DND-41 (cell line): ENCODE measurements around the gene CLEC1B.

ENCODE experiments used
- ATAC-seq: fragments of 200-7000 bp; cut with Tn5 transposase; 3 replicates; pipeline ENCODE4 v1.9.1; 2021; ENCODE audit warnings: low read depth; ENCODE audit not compliant: insufficient read depth
- DNase-seq: peaks from one replicate; pipeline ENCODE4 v3.0.0-alpha.2; 2020
- H2AFZ ChIP-seq: 2 replicates; pipeline ENCODE4 v1.6.0; 2012; ENCODE audit warnings: low read depth, low read length
- H3K27ac ChIP-seq: 2 replicates; pipeline ENCODE4 v1.5.1; 2012; ENCODE audit warnings: low read length, inconsistent platforms
- H3K27me3 ChIP-seq: fragments of 200-600 bp; sonication (generic); 2 replicates; pipeline ENCODE4 v1.6.0; 2012; ENCODE audit warnings: low read length, mild to moderate bottlenecking, inconsistent platforms; ENCODE audit not compliant: insufficient read depth, poor library complexity
- H3K36me3 ChIP-seq: 2 replicates; pipeline ENCODE4 v1.5.1; 2012; ENCODE audit warnings: low read length, inconsistent platforms; ENCODE audit not compliant: insufficient read depth
- H3K4me1 ChIP-seq: 2 replicates; pipeline ENCODE4 v1.5.1; 2012; ENCODE audit warnings: mild to moderate bottlenecking, low read length; ENCODE audit not compliant: insufficient read depth
- H3K4me2 ChIP-seq: 2 replicates; pipeline ENCODE4 v1.6.0; 2012; ENCODE audit warnings: mild to moderate bottlenecking, moderate library complexity, low read length, inconsistent platforms; ENCODE audit not compliant: insufficient read depth
- H3K4me3 ChIP-seq, 2 experiments: fragments of 200-600 bp in 1 of 2; shearing (Covaris generic) in 1 of 2; 2 replicates each; pipeline ENCODE4 v1.5.1; 2012 to 2016; ENCODE audit warnings: inconsistent platforms in 2 of 2, low read length in 2 of 2, mild to moderate bottlenecking in 2 of 2, low read depth in 1 of 2, moderate library complexity in 1 of 2
- H3K79me2 ChIP-seq: 2 replicates; pipeline ENCODE4 v1.6.0; 2012; ENCODE audit warnings: low read length, inconsistent platforms; ENCODE audit not compliant: insufficient read depth
- H3K9ac ChIP-seq: 2 replicates; pipeline ENCODE4 v1.6.0; 2012; ENCODE audit warnings: low read depth, mild to moderate bottlenecking, inconsistent platforms, low read length, moderate library complexity
- H3K9me3 ChIP-seq: 2 replicates; pipeline ENCODE4 v1.5.1; 2012; ENCODE audit warnings: low read length, moderate library complexity, mild to moderate bottlenecking, inconsistent platforms; ENCODE audit not compliant: insufficient read depth, severe bottlenecking
- H4K20me1 ChIP-seq: 2 replicates; pipeline ENCODE4 v1.6.0; 2012; ENCODE audit warnings: low read length; ENCODE audit not compliant: insufficient read depth
- CTCF ChIP-seq: IDR thresholded peaks from 2 replicates; pipeline ENCODE4 v1.5.1; 2012; ENCODE audit warnings: borderline replicate concordance, low read length, moderate library complexity, mild to moderate bottlenecking; ENCODE audit not compliant: poor library complexity, severe bottlenecking; ENCODE audit errors: extremely low read depth
- EZH2 ChIP-seq: IDR thresholded peaks from 3 replicates; pipeline ENCODE4 v1.6.1; 2012; ENCODE audit warnings: borderline replicate concordance, low read depth, mild to moderate bottlenecking, moderate library complexity, low read length, inconsistent platforms; ENCODE audit not compliant: severe bottlenecking

Gene CLEC1B

GRCh38 chr12:10012630-10013330 lies 13.9 kb upstream of the CLEC1B start:
- Histone ChIP-seq H3K4me2 (no peak overlapping the region), H4K20me1 (no peaks in the 10 kb centered on the region), H3K4me3 (no peak overlapping the region), H3K9ac (no peak overlapping the region), H2AFZ (no peak overlapping the region), H3K79me2 (no peaks in the 10 kb centered on the region), H3K27ac (no peak overlapping the region), H3K36me3 (no peaks in the 10 kb centered on the region), H3K9me3 (no peaks in the 10 kb centered on the region), H3K4me1 (no peaks in the 10 kb centered on the region), H3K27me3 (peaks cover 37% of the 10 kb centered on the region)
- DNase-seq (no peak), ATAC-seq (no peak)
- no peak for TF ChIP-seq CTCF
- no peak for TF ChIP-seq EZH2

GRCh38 chr12:10001171-10001776 lies 2.4 kb upstream of the CLEC1B start:
- no peak for ATAC-seq
- no peak overlapping the region for H2AFZ ChIP-seq
- H3K27ac ChIP-seq, result no peak overlapping the region
- H3K79me2 ChIP-seq, result no peaks in the 10 kb centered on the region
- no peak for DNase-seq
- no peak overlapping the region for H3K4me3 ChIP-seq
- H3K36me3 ChIP-seq, result no peaks in the 10 kb centered on the region
- H3K27me3 ChIP-seq, result peaks cover 36% of the 10 kb centered on the region
- H3K4me1 ChIP-seq, result no peaks in the 10 kb centered on the region
- H3K9me3 ChIP-seq, result no peaks in the 10 kb centered on the region
- no peak for TF ChIP-seq EZH2
- H3K4me2 ChIP-seq, result no peak overlapping the region
- no peaks in the 10 kb centered on the region for H4K20me1 ChIP-seq
- H3K9ac ChIP-seq, result no peak overlapping the region

- ATAC-seq (no peak), DNase-seq (no peak)
- H3K36me3 ChIP-seq, result no peaks in the 10 kb centered on the region
- H2AFZ ChIP-seq, result no peak overlapping the region
- no peaks in the 10 kb centered on the region for H4K20me1 ChIP-seq
- H3K4me1 ChIP-seq, result no peaks in the 10 kb centered on the region
- no peak overlapping the region for H3K27ac ChIP-seq
- peaks cover 31% of the 10 kb centered on the region for H3K27me3 ChIP-seq
- TF ChIP-seq EZH2, result no peak
- TF ChIP-seq CTCF, result no peak
- no peak overlapping the region for H3K4me2 ChIP-seq
- no peak overlapping the region for H3K4me3 ChIP-seq
- H3K79me2 ChIP-seq, result no peaks in the 10 kb centered on the region
- H3K9me3 ChIP-seq, result no peaks in the 10 kb centered on the region
- no peak overlapping the region for H3K9ac ChIP-seq
Measured at GRCh38 chr12:9992296-9992695, 6.6 kb downstream of the CLEC1B start.

- Histone ChIP-seq H4K20me1 (no peaks in the 10 kb centered on the region), H3K9me3 (no peaks in the 10 kb centered on the region), H3K4me2 (no peak overlapping the region), H3K27ac (no peak overlapping the region), H3K36me3 (no peaks in the 10 kb centered on the region), H3K4me3 (no peak overlapping the region), H2AFZ (no peak overlapping the region), H3K27me3 (peaks cover 29% of the 10 kb centered on the region), H3K79me2 (no peaks in the 10 kb centered on the region), H3K9ac (no peak overlapping the region), H3K4me1 (no peaks in the 10 kb centered on the region)
- TF ChIP-seq CTCF, result no peak
- TF ChIP-seq EZH2, result no peak
- ATAC-seq (no peak), DNase-seq (no peak)
Measured at GRCh38 chr12:9991876-9992275, 7.0 kb downstream of the CLEC1B start.
